ENCODE measurements around the gene F5. TPM values are rescaled to one million over a fixed set of nuclear protein-coding genes. Genes with fewer than 3 reads are reported as not detected.
A peak's percentile ranks its signal among the peaks of the same experiment; 100 is the strongest.

The F5 gene
- total and polyA plus RNA-seq, 2 of the 13 experiments (the other 11 are each of a cell fraction or from before 2014, with no cell fraction given), result 38.3 to 64.0 TPM

- no peak for TF ChIP-seq SRSF4 (IDR thresholded peaks at IDR 0.05; ENCODE audit: low read depth, low read length, poor library complexity, severe bottlenecking)
- TF ChIP-seq NR2F6 (IDR thresholded peaks at IDR 0.05), result peak; percentile 86
- peak; percentile 93 for TF ChIP-seq NR2F6 (CRISPR knock-in tag; IDR thresholded peaks at IDR 0.05)
- no peak for TF ChIP-seq ATRX (CRISPR knock-in tag; IDR thresholded peaks at IDR 0.05; ENCODE audit: borderline replicate concordance)
- no peak for TF ChIP-seq ARNT (IDR thresholded peaks at IDR 0.05)
- TF ChIP-seq ZNF572 (CRISPR knock-in tag; IDR thresholded peaks at IDR 0.05), result no peak
- no peak for TF ChIP-seq GLMP (CRISPR knock-in tag; IDR thresholded peaks at IDR 0.05; ENCODE audit: borderline replicate concordance)
- TF ChIP-seq PITX1 (CRISPR knock-in tag; IDR thresholded peaks at IDR 0.05), result 0 out of 2 replicates have a peak, but pooled peaks have one; percentile 41
- no peak for TF ChIP-seq STAT5B (CRISPR knock-in tag; IDR thresholded peaks at IDR 0.05)
- TF ChIP-seq ASH2L (IDR thresholded peaks at IDR 0.05; ENCODE audit: insufficient read length, low read depth, low read length), result no peak
- TF ChIP-seq HOXA9 (CRISPR knock-in tag; IDR thresholded peaks at IDR 0.05; ENCODE audit: borderline replicate concordance), result no peak
- TF ChIP-seq ZNF713 (CRISPR knock-in tag; IDR thresholded peaks at IDR 0.05), result no peak
- TF ChIP-seq CENPX (CRISPR knock-in tag; IDR thresholded peaks at IDR 0.05), result no peak
- TF ChIP-seq CERS6 (CRISPR knock-in tag; IDR thresholded peaks at IDR 0.05), result no peak
- TF ChIP-seq NFIC (IDR thresholded peaks at IDR 0.05; ENCODE audit: low read length), result peak; percentile 41; the same call in 1 of the 2 replicates
- TF ChIP-seq ZNF543 (CRISPR knock-in tag; IDR thresholded peaks at IDR 0.05), result 0 out of 2 replicates have a peak, but pooled peaks have one; percentile 42
- TF ChIP-seq RBFOX2 (IDR thresholded peaks at IDR 0.05; ENCODE audit: low read depth, low read length), result 0 out of 2 replicates have a peak, but pooled peaks have one; percentile 27
- TF ChIP-seq ELF3 (CRISPR knock-in tag; IDR thresholded peaks at IDR 0.05), result peak; percentile 31; the same call in 1 of the 2 replicates
- TF ChIP-seq ZBTB21 (CRISPR knock-in tag; IDR thresholded peaks at IDR 0.05), result no peak
- TF ChIP-seq ZNF607 (CRISPR knock-in tag; IDR thresholded peaks at IDR 0.05; ENCODE audit: borderline replicate concordance), result no peak
- TF ChIP-seq ZSCAN5A (CRISPR knock-in tag; IDR thresholded peaks at IDR 0.05; ENCODE audit: borderline replicate concordance), result no peak
- no peak for TF ChIP-seq SYNCRIP (IDR thresholded peaks at IDR 0.05; ENCODE audit: insufficient read depth, low read depth, low read length)
- TF ChIP-seq EP300 (IDR thresholded peaks at IDR 0.05; ENCODE audit: low read depth in 2 of 2, low read length in 2 of 2), result peak in 1 of 2 experiments; percentile 77; a peak in 2 of 4 replicates
- no peak for TF ChIP-seq EP300 (CRISPR knock-in tag; IDR thresholded peaks at IDR 0.05; ENCODE audit: borderline replicate concordance)
These were observed 9.9 kb downstream of the F5 start (continued) for GRCh38 chr1:169576241-169576934.

Data from HepG2 (cell line).